CD4-positive, alpha-beta memory T cell (primary cell): ENCODE data around the gene LRP11. TPM values are rescaled to one million over a fixed set of nuclear protein-coding genes. Genes with fewer than 3 reads are reported as not detected.
"Not testable (repeated sequence)": the region's sequence is repeated elsewhere in the genome, so short reads cannot be mapped to it uniquely, and the experiment has no call there.

ENCODE experiments used
- CTCF ChIA-PET: fragments of 350-600 bp; sonication (Branson Sonifier 250); formaldehyde crosslinking; loops from one replicate; lab custom pipeline; 2021; ENCODE audit warnings: inconsistent platforms; ENCODE audit not compliant: partially characterized antibody; lab: Charles Lee
- POLR2A ChIA-PET: fragments of 350-600 bp; sonication (Branson Sonifier 250); formaldehyde crosslinking; loops from one replicate; lab custom pipeline; 2021; ENCODE audit not compliant: partially characterized antibody; lab: Charles Lee
- DNase-seq, 5 donors: peaks; one replicate each; pipeline versions ENCODE4 v3.0.0 to v3.0.0-alpha.2; 2020 to 2022; ENCODE audit warnings: mixed read lengths in 1 of 5
- H3K27ac ChIP-seq: one replicate; pipeline ENCODE4 v1.7.0; 2013; ENCODE audit warnings: low read depth, low read length
- H3K27me3 ChIP-seq: 2 replicates; pipeline ENCODE4 v1.7.0; 2013; ENCODE audit warnings: mild to moderate bottlenecking, low read length, moderate library complexity; ENCODE audit not compliant: insufficient read depth
- H3K36me3 ChIP-seq: 2 replicates; pipeline ENCODE4 v1.7.0; 2013; ENCODE audit warnings: mild to moderate bottlenecking, low read length, moderate library complexity; ENCODE audit not compliant: insufficient read depth
- H3K4me1 ChIP-seq: 2 replicates; pipeline ENCODE4 v1.7.0; 2013; ENCODE audit warnings: mild to moderate bottlenecking, low read length, moderate library complexity; ENCODE audit not compliant: insufficient read depth
- H3K4me3 ChIP-seq, 2 donors: one replicate each; pipeline ENCODE4 v1.7.0; 2013; ENCODE audit warnings: low read length in 2 of 2, mild to moderate bottlenecking in 1 of 2
- H3K9me3 ChIP-seq, 2 donors: one replicate each; pipeline ENCODE4 v1.7.0; 2013; ENCODE audit warnings: low read length in 2 of 2, control low read depth in 1 of 2; ENCODE audit not compliant: control insufficient read depth in 1 of 2
- H3K27ac Mint-ChIP-seq, 7 donors: one replicate each; pipeline ENCODE4 v1.8.0; 2020 to 2021; ENCODE audit warnings: mixed read lengths in 7 of 7, mild to moderate bottlenecking in 6 of 7, inconsistent platforms in 3 of 7, moderate library complexity in 3 of 7
- H3K27me3 Mint-ChIP-seq, 2 donors: one replicate each; pipeline ENCODE4 v1.8.0; 2020 to 2021; ENCODE audit warnings: mixed read lengths in 2 of 2
- H3K36me3 Mint-ChIP-seq, 2 donors: one replicate each; pipeline ENCODE4 v1.8.0; 2020 to 2021; ENCODE audit warnings: mixed read lengths in 2 of 2, inconsistent platforms in 1 of 2, mild to moderate bottlenecking in 1 of 2
- H3K4me1 Mint-ChIP-seq, 4 donors: one replicate each; pipeline ENCODE4 v1.8.0; 2020 to 2021; ENCODE audit warnings: mixed read lengths in 4 of 4, mild to moderate bottlenecking in 1 of 4
- H3K4me3 Mint-ChIP-seq, 8 donors: one replicate each; pipeline ENCODE4 v1.8.0; 2020 to 2021; ENCODE audit warnings: mixed read lengths in 8 of 8, mild to moderate bottlenecking in 7 of 8, moderate library complexity in 6 of 8, inconsistent platforms in 3 of 8
- H3K9me3 Mint-ChIP-seq, 8 donors: one replicate each; pipeline ENCODE4 v1.8.0; 2020 to 2021; ENCODE audit warnings: mixed read lengths in 8 of 8, mild to moderate bottlenecking in 5 of 8, inconsistent platforms in 3 of 8, moderate library complexity in 1 of 8
- intact Hi-C: fragments of 100-400 bp; cut with micrococcal nuclease; formaldehyde crosslinking; loops from one replicate; pipeline ENCODE4 v1.15.1; 2023
- polyA plus RNA-seq, 2 donors: library from polyadenylated mRNA; unstranded; fragments of 300-500 nt; fragmentation: Illumina TruSeq; gene quantifications; one replicate each; pipeline ENCODE4 v1.2.3, GENCODE V29; 2021
- total RNA-seq, 2 experiments: library from RNA; stranded (reverse); gene quantifications; one replicate each; pipeline ENCODE4 v1.2.3, GENCODE V29; 2021

The LRP11 gene
- total and polyA plus RNA-seq, 4 experiments from 2014 or later: 1.2 to 5.6 (median 3.0) TPM

DNA sequence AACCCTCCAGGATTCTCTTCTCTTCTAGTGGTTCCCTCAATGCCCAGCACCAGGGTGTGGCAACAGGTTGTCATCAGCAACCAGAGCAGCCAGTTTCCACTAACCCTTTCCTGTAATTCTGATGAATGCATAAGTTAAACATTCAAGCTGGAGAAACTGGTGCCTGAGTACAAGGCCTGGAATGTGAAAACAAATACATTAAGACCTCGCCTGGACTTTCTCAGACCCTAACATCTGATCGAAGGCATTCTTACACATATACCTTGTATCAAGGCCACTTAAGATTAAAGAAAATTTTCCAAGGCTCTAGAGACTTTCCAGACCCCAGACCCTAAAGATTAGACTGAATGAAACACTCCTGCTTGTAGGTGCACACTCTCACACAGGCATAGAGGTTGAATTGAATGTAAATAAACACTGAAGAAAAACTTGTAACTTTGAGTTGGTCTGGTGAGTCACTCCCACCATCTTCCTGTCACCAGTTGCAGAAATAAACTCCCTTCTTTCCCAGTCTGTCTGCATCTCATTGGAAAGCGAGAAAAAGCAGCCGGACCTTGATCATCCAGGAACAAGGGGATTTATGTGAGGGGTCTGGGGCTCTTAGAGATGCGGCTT, 9.0 kb downstream of the LRP11 start:
- POLR2A ChIA-PET: no interaction called here
- H3K4me3 ChIP-seq: no peak overlapping the region
- CTCF ChIA-PET: no interaction called here
- H3K9me3 ChIP-seq: no peaks in the 10 kb centered on the region
- no peak overlapping the region for H3K27ac ChIP-seq
- DNase-seq: no peak
- Mint-ChIP-seq H3K27ac (no peak overlapping the region), H3K4me3 (no peak overlapping the region), H3K4me1 (peaks cover 1 to 14% (median 4%) of the 10 kb centered on the region in 4 donors), H3K36me3 (no peaks in the 10 kb centered on the region), H3K27me3 (peaks cover 0 to 5% of the 10 kb centered on the region in 2 donors), H3K9me3 (no peaks in the 10 kb centered on the region)
- no peaks in the 10 kb centered on the region for H3K36me3 ChIP-seq
- H3K4me1 ChIP-seq: peaks cover 8% of the 10 kb centered on the region
- intact Hi-C loops: no loop called here
- H3K27me3 ChIP-seq: no peaks in the 10 kb centered on the region

DNA sequence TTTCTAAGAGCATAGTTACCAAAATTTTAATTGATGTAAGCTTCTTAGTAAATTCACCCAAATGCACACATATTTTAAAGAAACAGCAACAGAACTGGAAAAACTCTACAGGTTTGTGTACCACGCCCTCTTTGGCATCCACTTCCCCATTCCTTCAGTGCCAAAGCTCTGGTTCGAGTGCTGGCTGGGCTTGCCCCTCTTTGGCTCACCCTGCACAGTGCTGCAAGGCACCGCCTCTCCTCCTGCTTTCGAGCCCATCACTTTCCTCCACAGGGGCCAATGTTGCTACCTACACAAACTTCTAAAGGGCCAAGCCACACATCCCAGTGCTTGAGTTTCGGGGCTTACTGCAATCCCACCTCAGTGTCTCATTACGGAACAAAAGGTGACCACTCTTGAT, 9.6 kb downstream of the LRP11 start:
- Histone ChIP-seq H3K27ac (no peak overlapping the region), H3K4me1 (peaks cover 8% of the 10 kb centered on the region), H3K36me3 (no peaks in the 10 kb centered on the region), H3K27me3 (no peaks in the 10 kb centered on the region), H3K9me3 (no peaks in the 10 kb centered on the region), H3K4me3 (no peak overlapping the region)
- no peak for DNase-seq
- Mint-ChIP-seq H3K4me1 (peaks cover 1 to 14% (median 4%) of the 10 kb centered on the region in 4 donors), H3K9me3 (no peaks in the 10 kb centered on the region), H3K27ac (no peak overlapping the region), H3K27me3 (peaks cover 0 to 5% of the 10 kb centered on the region in 2 donors), H3K36me3 (no peaks in the 10 kb centered on the region), H3K4me3 (no peak overlapping the region)
- POLR2A ChIA-PET: no interaction called here
- CTCF ChIA-PET: no interaction called here
- intact Hi-C loops: no loop called here

DNA sequence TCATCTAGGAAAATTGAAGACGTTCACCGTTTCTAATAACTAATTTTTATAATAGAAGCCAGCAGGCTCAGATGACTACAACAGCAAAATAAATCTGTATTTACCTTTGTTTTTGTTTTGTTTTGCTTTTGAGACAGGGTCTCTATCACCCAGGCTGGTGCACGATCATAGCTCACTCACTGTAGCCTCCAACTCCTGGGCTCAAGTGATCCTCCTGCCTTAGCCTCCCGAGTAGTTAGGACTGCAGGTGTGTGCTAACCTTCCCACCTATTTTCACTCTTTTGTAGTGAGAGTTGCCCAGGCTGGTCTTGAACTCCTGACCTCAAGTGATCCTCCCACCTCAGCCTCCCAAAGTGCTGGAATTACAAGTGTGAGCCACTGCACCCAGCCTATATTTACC, 10.1 kb downstream of the LRP11 start:
- H3K36me3 ChIP-seq, H3K4me1 ChIP-seq, H3K9me3 ChIP-seq, H3K4me3 Mint-ChIP-seq, H3K4me3 ChIP-seq, DNase-seq, POLR2A ChIA-PET, intact Hi-C loops, CTCF ChIA-PET, H3K9me3 Mint-ChIP-seq, H3K36me3 Mint-ChIP-seq, H3K27me3 ChIP-seq, H3K27me3 Mint-ChIP-seq, H3K27ac ChIP-seq, H3K27ac Mint-ChIP-seq: not testable (repeated sequence)
- peaks cover 1 to 14% (median 4%) of the 10 kb centered on the region in 4 donors for H3K4me1 Mint-ChIP-seq

DNA sequence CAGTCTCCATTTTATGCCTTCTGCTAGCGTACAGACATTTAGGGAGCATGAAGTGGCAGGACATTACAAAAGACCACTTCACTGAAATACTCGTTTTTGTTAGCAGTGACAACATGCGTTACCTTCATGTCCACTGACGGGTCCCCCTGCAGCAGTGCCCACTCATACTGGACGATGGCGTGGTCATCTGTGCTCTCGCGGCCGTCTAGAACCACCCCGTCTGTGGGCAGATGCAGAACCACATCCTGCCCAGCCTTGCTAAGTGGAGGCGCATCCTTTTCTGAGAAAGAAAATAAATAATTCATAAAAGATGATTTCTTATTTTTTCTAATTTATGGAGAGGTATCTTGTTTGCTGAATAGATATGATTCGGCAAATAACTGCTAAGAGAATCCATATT, 11.3 kb downstream of the LRP11 start:
- no peaks in the 10 kb centered on the region for H3K9me3 ChIP-seq
- H3K4me1 Mint-ChIP-seq: peaks cover 1 to 14% (median 4%) of the 10 kb centered on the region in 4 donors
- no peak overlapping the region for H3K27ac Mint-ChIP-seq
- no peaks in the 10 kb centered on the region for H3K36me3 Mint-ChIP-seq
- no peak overlapping the region for H3K4me3 ChIP-seq
- peaks cover 0 to 5% of the 10 kb centered on the region in 2 donors for H3K27me3 Mint-ChIP-seq
- H3K9me3 Mint-ChIP-seq: no peaks in the 10 kb centered on the region
- H3K4me1 ChIP-seq: peaks cover 8% of the 10 kb centered on the region
- no peak for DNase-seq
- CTCF ChIA-PET: interaction anchor here (1.4 kb wide), 1 partner anchor 18 kb away, joined by 5 read pairs; no protein-coding TSS in a partner anchor
- POLR2A ChIA-PET: no interaction called here
- no peak overlapping the region for H3K4me3 Mint-ChIP-seq
- H3K36me3 ChIP-seq: no peaks in the 10 kb centered on the region
- intact Hi-C loops: no loop called here
- H3K27me3 ChIP-seq: no peaks in the 10 kb centered on the region
- H3K27ac ChIP-seq: no peak overlapping the region

DNA sequence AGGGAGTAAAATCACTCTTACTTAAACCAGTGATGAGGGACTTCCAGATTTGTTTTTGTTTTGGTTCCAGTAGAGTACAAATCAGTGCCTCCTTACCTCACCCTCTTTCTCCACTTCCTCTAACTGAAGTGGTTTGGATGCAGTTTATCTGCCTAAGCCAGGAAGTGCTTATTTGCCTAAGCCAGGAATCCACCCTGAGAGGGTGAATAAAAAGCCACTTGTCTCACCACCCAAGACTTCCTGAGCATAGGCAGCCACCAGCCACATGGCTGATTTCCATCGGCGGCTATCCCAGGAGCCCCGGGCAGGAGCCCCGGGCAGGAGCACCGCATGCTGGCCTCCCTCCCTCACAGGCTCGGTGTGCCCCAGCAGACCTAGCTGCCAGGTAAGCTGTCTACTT, 12.0 kb downstream of the LRP11 start:
- CTCF ChIA-PET: interaction anchor here (1.4 kb wide), 1 partner anchor 18 kb away, joined by 5 read pairs; no protein-coding TSS in a partner anchor

DNA sequence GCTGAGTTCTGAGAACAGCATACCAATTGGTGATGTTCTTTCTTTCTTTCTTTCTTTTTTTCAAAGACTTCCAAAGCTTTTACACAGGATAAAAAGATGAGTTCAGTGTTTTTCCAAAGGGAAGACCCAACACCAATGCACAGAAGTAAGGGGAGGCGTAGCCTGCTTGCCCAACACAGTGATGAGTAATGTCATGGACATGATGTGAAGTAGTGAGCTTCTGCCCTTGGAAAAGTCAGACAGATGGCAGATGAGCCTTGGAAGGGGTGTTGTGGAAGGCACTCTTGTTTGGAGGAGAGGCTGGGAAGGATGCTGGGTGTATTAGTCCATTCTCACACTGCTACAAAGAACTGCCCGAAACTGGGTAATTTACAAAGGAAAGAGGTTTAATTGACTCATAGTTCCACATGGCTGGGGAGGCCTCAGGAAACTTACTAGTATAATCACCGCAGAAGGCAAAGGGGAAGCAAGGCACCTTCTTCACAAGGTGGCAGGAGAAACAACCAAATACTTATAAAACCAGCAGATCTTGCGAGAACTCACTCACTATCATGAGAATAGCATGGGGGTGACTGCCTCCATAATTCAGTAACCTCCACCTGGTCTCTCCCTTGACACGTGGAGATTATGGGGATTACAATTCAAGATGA, 12.6 kb downstream of the LRP11 start:
- CTCF ChIA-PET: interaction anchor here (1.9 kb wide), 1 partner anchor 13 kb away, joined by 4 read pairs; no protein-coding TSS in a partner anchor
- Histone ChIP-seq H3K4me3 (no peak overlapping the region), H3K4me1 (peaks cover 8% of the 10 kb centered on the region), H3K9me3 (no peaks in the 10 kb centered on the region), H3K27ac (no peak overlapping the region), H3K36me3 (no peaks in the 10 kb centered on the region), H3K27me3 (no peaks in the 10 kb centered on the region)
- Mint-ChIP-seq H3K9me3 (no peaks in the 10 kb centered on the region), H3K27ac (no peak overlapping the region), H3K36me3 (no peaks in the 10 kb centered on the region), H3K4me3 (no peak overlapping the region), H3K4me1 (peaks cover 1 to 14% (median 4%) of the 10 kb centered on the region in 4 donors), H3K27me3 (peaks cover 0 to 3% of the 10 kb centered on the region in 2 donors)
- POLR2A ChIA-PET: no interaction called here
- DNase-seq: no peak
- intact Hi-C loops: no loop called here

More for the DNA sequence above, 12.0 kb downstream of the LRP11 start:
- H3K9me3 Mint-ChIP-seq: no peaks in the 10 kb centered on the region
- Histone ChIP-seq H3K36me3 (no peaks in the 10 kb centered on the region), H3K9me3 (no peaks in the 10 kb centered on the region), H3K27ac (no peak overlapping the region), H3K4me1 (peaks cover 8% of the 10 kb centered on the region), H3K4me3 (no peak overlapping the region), H3K27me3 (no peaks in the 10 kb centered on the region)
- no peak overlapping the region for H3K27ac Mint-ChIP-seq
- no peaks in the 10 kb centered on the region for H3K36me3 Mint-ChIP-seq
- intact Hi-C loops: no loop called here
- DNase-seq: peak in 1 of 5 donors; percentile 12
- POLR2A ChIA-PET: no interaction called here
- H3K4me3 Mint-ChIP-seq: no peak overlapping the region
- peaks cover 0 to 5% of the 10 kb centered on the region in 2 donors for H3K27me3 Mint-ChIP-seq
- H3K4me1 Mint-ChIP-seq: peaks cover 1 to 14% (median 4%) of the 10 kb centered on the region in 4 donors

DNA sequence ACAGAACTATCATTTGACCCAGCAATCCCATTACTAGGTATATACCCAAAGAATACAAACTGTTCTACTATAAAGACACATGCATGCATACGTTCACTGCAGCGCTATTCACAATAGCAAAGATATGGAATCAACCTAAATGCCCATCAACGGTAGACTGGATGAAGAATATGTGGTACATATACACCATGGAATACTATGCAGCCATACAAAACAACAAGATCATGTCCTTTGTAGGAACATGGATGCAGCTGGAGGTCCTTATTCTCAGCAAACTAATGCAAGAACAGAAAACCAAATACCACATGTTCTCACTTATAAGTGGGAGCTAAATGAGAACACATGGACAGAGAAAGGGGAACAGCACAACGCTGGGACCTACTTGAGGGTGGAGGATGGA, 15.8 kb downstream of the LRP11 start:
- POLR2A ChIA-PET, H3K9me3 Mint-ChIP-seq, H3K4me3 ChIP-seq, DNase-seq, H3K4me1 ChIP-seq, H3K36me3 Mint-ChIP-seq, H3K27ac ChIP-seq, H3K27me3 ChIP-seq, intact Hi-C loops, H3K27me3 Mint-ChIP-seq, H3K4me3 Mint-ChIP-seq, H3K36me3 ChIP-seq, H3K9me3 ChIP-seq: not testable (repeated sequence)
- H3K4me1 Mint-ChIP-seq: peaks cover 1 to 14% (median 4%) of the 10 kb centered on the region in 4 donors
- CTCF ChIA-PET: interaction anchor here (1.3 kb wide), 1 partner anchor 10 kb away, joined by 3 read pairs; no protein-coding TSS in a partner anchor
- peak overlapping the region in 2 of 7 donors; percentile 6 to 13 for H3K27ac Mint-ChIP-seq
